Stimulated activated CD4-positive, alpha-beta T cell treated with anti-CD3 and anti-CD28 coated beads, Interleukin-15, amount 100 ng/mL, for 48 hours (primary cell): ENCODE data around the gene IRX3.
"Not testable (repeated sequence)": the region's sequence is repeated elsewhere in the genome, so short reads cannot be mapped to it uniquely, and the experiment has no call there.

ENCODE experiments used
- DNase-seq, 2 donors: peaks; one replicate each; pipeline ENCODE4 v3.0.0-alpha.2; 2020; ENCODE audit warnings: low read depth in 2 of 2

IRX3 gene

GRCh38 chr16:54275956-54276355, 10.6 kb downstream of the IRX3 start:
- DNase-seq: no peak

GRCh38 chr16:54273566-54273965, 13.0 kb downstream of the IRX3 start:
- DNase-seq: no peak

- DNase-seq: no peak
These were observed 15.9 kb downstream of the IRX3 start for GRCh38 chr16:54270711-54271110.

- DNase-seq: no peak
These were observed 17.1 kb downstream of the IRX3 start for GRCh38 chr16:54269461-54269860.

GRCh38 chr16:54268766-54269165, 17.8 kb downstream of the IRX3 start:
- no peak for DNase-seq

GRCh38 chr16:54268340-54268739, 18.2 kb downstream of the IRX3 start:
- no peak for DNase-seq

GRCh38 chr16:54266363-54266955, 20.1 kb downstream of the IRX3 start:
- DNase-seq: no peak

- DNase-seq: no peak
These were observed 20.9 kb downstream of the IRX3 start for GRCh38 chr16:54265575-54266107.

- no peak for DNase-seq
These were observed 33.5 kb downstream of the IRX3 start for GRCh38 chr16:54253118-54253517.

- no peak for DNase-seq
These were observed 37.5 kb downstream of the IRX3 start for GRCh38 chr16:54248863-54249710.

- not testable (repeated sequence) for DNase-seq
These were observed 38.9 kb downstream of the IRX3 start for GRCh38 chr16:54247705-54248104.

- DNase-seq: no peak
These were observed 40.1 kb downstream of the IRX3 start for GRCh38 chr16:54246454-54246821.

- DNase-seq: no peak
These were observed 40.7 kb downstream of the IRX3 start for GRCh38 chr16:54245788-54246453.

GRCh38 chr16:54244061-54244886, 42.3 kb downstream of the IRX3 start:
- DNase-seq: no peak

- no peak for DNase-seq
These were observed 43.4 kb downstream of the IRX3 start for GRCh38 chr16:54243202-54243601.

- DNase-seq: no peak
These were observed 44.4 kb downstream of the IRX3 start for GRCh38 chr16:54242199-54242598.

- DNase-seq: no peak
These were observed 45.1 kb downstream of the IRX3 start for GRCh38 chr16:54241525-54241924.

GRCh38 chr16:54240271-54241129, 46.1 kb downstream of the IRX3 start:
- no peak for DNase-seq

- no peak for DNase-seq
These were observed 47.1 kb downstream of the IRX3 start for GRCh38 chr16:54239456-54239855.

GRCh38 chr16:54236773-54237172, 49.8 kb downstream of the IRX3 start:
- no peak for DNase-seq

GRCh38 chr16:54233615-54234014, 53.0 kb downstream of the IRX3 start:
- no peak for DNase-seq
